HG03558 (cell line): ENCODE data around the gene TTC31.
"Not testable (repeated sequence)": the region's sequence is repeated elsewhere in the genome, so short reads cannot be mapped to it uniquely, and the experiment has no call there.

Source experiments
- ATAC-seq: cut with Tn5 transposase; IDR thresholded peaks from one replicate; pipeline ENCODE4 v1.9.1; 2021; ENCODE audit warnings: moderate number of reproducible peaks; ENCODE audit not compliant: unreplicated experiment; ENCODE audit errors: extremely low read depth

TTC31 gene

GRCh38 chr2:74482801-74483674 is at the start of gene TTC31, which contains the start of gene CCDC142:
TTC31 (plus strand) TSS chr2:74483081; CDS start chr2:74483096, 15 bp downstream.
CCDC142 (minus strand) TSS chr2:74482998; CDS start chr2:74482837, 161 bp downstream.
- peak; percentile 56 for ATAC-seq

GRCh38 chr2:74436111-74436805 is 46.6 kb upstream of the TTC31 start:
- ATAC-seq, result no peak

- no peak for ATAC-seq
Measured at GRCh38 chr2:74436848-74437695, 45.8 kb upstream of the TTC31 start.

GRCh38 chr2:74438248-74438647 is 44.6 kb upstream of the TTC31 start:
- no peak for ATAC-seq

- no peak for ATAC-seq
Measured at GRCh38 chr2:74439373-74439772, 43.5 kb upstream of the TTC31 start.

GRCh38 chr2:74439803-74440377 is 43.0 kb upstream of the TTC31 start:
- ATAC-seq, result no peak

- peak; percentile 70 for ATAC-seq
Measured at GRCh38 chr2:74440378-74441169, 42.3 kb upstream of the TTC31 start.

GRCh38 chr2:74441170-74441689 is 41.7 kb upstream of the TTC31 start:
- no peak for ATAC-seq

- ATAC-seq, result no peak
Measured at GRCh38 chr2:74441690-74442482, 41.0 kb upstream of the TTC31 start, which contains the start of gene RTKN. RTKN (minus strand) TSS chr2:74441937; CDS start chr2:74441816, 121 bp downstream.

GRCh38 chr2:74442483-74443297 is 40.2 kb upstream of the TTC31 start:
- not testable (repeated sequence) for ATAC-seq

GRCh38 chr2:74444498-74445318 is 38.2 kb upstream of the TTC31 start:
- ATAC-seq, result no peak

- ATAC-seq, result no peak
Measured at GRCh38 chr2:74447230-74447999, 35.5 kb upstream of the TTC31 start.

- ATAC-seq, result no peak
Measured at GRCh38 chr2:74448771-74449170, 34.1 kb upstream of the TTC31 start.

- no peak for ATAC-seq
Measured at GRCh38 chr2:74450570-74451190, 32.2 kb upstream of the TTC31 start.
